GM12878 (cell line): Measurements from ENCODE around the gene ADAMTS14. TPM values are rescaled to one million over a fixed set of nuclear protein-coding genes. Genes with fewer than 3 reads are reported as not detected.

Experiments used
- ATAC-seq: fragments of 200-7000 bp; cut with Tn5 transposase; 3 replicates; pipeline ENCODE4 v1.9.1; 2020; ENCODE audit warnings: mild to moderate bottlenecking, moderate library complexity
- BruUV-seq: library from RNA; stranded (reverse); fragments of 400-500 nt; replicated peaks from 2 replicates; lab custom pipeline; 2021; lab: Mats Ljungman, UMichigan
- CTCF ChIA-PET: fragments of 300-600 bp; sonication (Branson Sonifier 250); formaldehyde crosslinking; extraction: SDS; loops from one replicate; lab custom pipeline; 2021; ENCODE audit warnings: inconsistent platforms; lab: Yijun Ruan, JAX
- POLR2A ChIA-PET: fragments of 350-600 bp; formaldehyde crosslinking; extraction: SDS; loops from one replicate; lab custom pipeline; 2021; ENCODE audit warnings: inconsistent platforms; lab: Charles Lee
- RAD21 ChIA-PET: fragments of 300-600 bp; sonication (Branson Sonifier 250); formaldehyde crosslinking; loops from one replicate; lab custom pipeline; 2023; ENCODE audit warnings: antibody characterized with exemption; ENCODE audit not compliant: unreplicated experiment; lab: Charles Lee
- SMC1A ChIA-PET: fragments of 300-600 bp; sonication (Branson Sonifier 250); formaldehyde crosslinking; loops from one replicate; lab custom pipeline; 2023; ENCODE audit not compliant: unreplicated experiment, uncharacterized antibody; lab: Charles Lee
- DNase-seq: peaks from one replicate; pipeline ENCODE4 v3.0.0-alpha.2; 2011; ENCODE audit warnings: low read depth, low spot score
- FAIRE-seq: peaks from 3 replicates; lab custom pipeline; 2011; peaks lifted over from hg19 to GRCh38; lab: Jason Lieb, UNC
- H2AFZ ChIP-seq: 2 replicates; pipeline ENCODE4 v1.6.0; 2011; ENCODE audit warnings: low read depth, low read length, control low read depth; ENCODE audit not compliant: control insufficient read depth
- H3K27ac ChIP-seq: 2 replicates; pipeline ENCODE4 v1.5.1; 2011; ENCODE audit warnings: control low read depth; ENCODE audit not compliant: control insufficient read depth, insufficient read depth
- H3K27me3 ChIP-seq, 2 experiments: replicated peaks in 1 of 2; 2 replicates each; pipeline versions ENCODE4 v1.6.0 to v1.6.1; 2011; ENCODE audit warnings: low read length in 1 of 2; ENCODE audit not compliant: control insufficient read depth in 2 of 2, insufficient read depth in 2 of 2
- H3K36me3 ChIP-seq, 2 experiments: 2 replicates each; pipeline ENCODE4 v1.5.1; 2011; ENCODE audit warnings: low read length in 1 of 2; ENCODE audit not compliant: control insufficient read depth in 2 of 2, insufficient read depth in 2 of 2
- H3K4me1 ChIP-seq: 2 replicates; pipeline ENCODE4 v1.6.1; 2011; ENCODE audit warnings: mild to moderate bottlenecking, low read length, moderate library complexity, mixed read lengths; ENCODE audit not compliant: control insufficient read depth, insufficient read depth
- H3K4me2 ChIP-seq: 2 replicates; pipeline ENCODE4 v1.6.0; 2011; ENCODE audit warnings: control low read depth; ENCODE audit not compliant: control insufficient read depth, insufficient read depth
- H3K4me3 ChIP-seq: fragments of 200-600 bp; sonication (generic); 2 replicates; pipeline ENCODE4 v1.5.1; 2016
- H3K79me2 ChIP-seq: 2 replicates; pipeline ENCODE4 v1.6.0; 2011; ENCODE audit warnings: low read length; ENCODE audit not compliant: control insufficient read depth, insufficient read depth
- H3K9ac ChIP-seq: 2 replicates; pipeline ENCODE4 v1.8.0; 2011; ENCODE audit warnings: low read length, control low read depth, mixed read lengths; ENCODE audit not compliant: control insufficient read depth, insufficient read depth
- H3K9me3 ChIP-seq: replicated peaks from 3 replicates; pipeline ENCODE4 v1.5.1; 2011; ENCODE audit warnings: mild to moderate bottlenecking, low read length; ENCODE audit not compliant: control insufficient read depth, insufficient read depth
- H4K20me1 ChIP-seq: 2 replicates; pipeline ENCODE4 v1.6.0; 2011; ENCODE audit not compliant: control insufficient read depth, insufficient read depth
- BCL3 ChIP-seq: IDR thresholded peaks from 2 replicates; pipeline ENCODE4 v1.6.1; 2011; ENCODE audit warnings: borderline replicate concordance, low read depth, mild to moderate bottlenecking, moderate library complexity, low read length; ENCODE audit not compliant: insufficient read depth, poor library complexity, severe bottlenecking
- CEBPZ ChIP-seq: fragments of 150-350 bp; IDR thresholded peaks from 2 replicates; pipeline ENCODE4 v1.6.1; 2016; ENCODE audit warnings: low read depth, low read length
- CHD1 ChIP-seq: IDR thresholded peaks from 2 replicates; pipeline ENCODE4 v1.6.1; 2012; ENCODE audit warnings: low read depth, low read length, improper control_type of control experiment
- CHD4 ChIP-seq: fragments of 200-600 bp; sonication (generic); IDR thresholded peaks from 2 replicates; pipeline ENCODE4 v1.6.1; 2016; ENCODE audit warnings: mild to moderate bottlenecking
- JUND ChIP-seq: IDR thresholded peaks from 2 replicates; pipeline ENCODE4 v1.6.1; 2012; ENCODE audit warnings: low read depth, mild to moderate bottlenecking, low read length, improper control_type of control experiment, moderate library complexity
- KDM1A ChIP-seq: fragments of 200-600 bp; sonication (generic); IDR thresholded peaks from 2 replicates; pipeline ENCODE4 v1.6.1; 2016; ENCODE audit warnings: borderline replicate concordance
- KLF5 ChIP-seq: fragments of 450-650 bp; IDR thresholded peaks from 2 replicates; pipeline ENCODE4 v1.6.1; 2014; ENCODE audit warnings: mild to moderate bottlenecking; ENCODE audit not compliant: partially characterized antibody
- PAX5 ChIP-seq: IDR thresholded peaks from 2 replicates; pipeline ENCODE4 v1.6.1; 2011; ENCODE audit warnings: low read depth, low read length, borderline replicate concordance
- POLR2AphosphoS2 ChIP-seq: IDR thresholded peaks from 2 replicates; pipeline ENCODE4 v1.6.1; 2011; ENCODE audit warnings: low read depth, mild to moderate bottlenecking, low read length, improper control_type of control experiment, moderate library complexity
- WRNIP1 ChIP-seq: IDR thresholded peaks from 2 replicates; pipeline ENCODE4 v1.6.1; 2011; ENCODE audit warnings: low read depth, low read length, improper control_type of control experiment, borderline replicate concordance
- WGBS: methylation state at CpG from one replicate; pipeline ENCODE4 v1.1.6; 2016; ENCODE audit warnings: low lambda C conversion rate; ENCODE audit not compliant: insufficient replicate concordance, insufficient coverage; ENCODE audit errors: missing lambda C conversion rate; 5-methylcytosine and 5-hydroxymethylcytosine counted together
- in situ Hi-C: fragments of 300-500 bp; cut with MboI; formaldehyde crosslinking; loops from 9 replicates; pipeline ENCODE4 v1.14.3; 2018; ENCODE audit warnings: mixed read lengths
- intact Hi-C: fragments of 100-400 bp; cut with micrococcal nuclease; formaldehyde crosslinking; loops from one replicate; pipeline ENCODE4 v1.14.2; 2022; ENCODE audit not compliant: unreplicated experiment
- polyA plus RNA-seq, 11 experiments: library from polyadenylated mRNA; depleted of rRNA in 4 of 11; unstranded in 6 of 11; stranded (reverse) in 5 of 11; fragments of >200 nt; fragmentation: Nextera tagmentation in 4 of 11; fragmentation: Illumina TruSeq in 1 of 11; extraction: Ambion mirVana in 4 of 11; extraction: Trizol in 1 of 11; gene quantifications; 1 replicate in 1 of 11; 2 replicates in 10 of 11; pipeline versions ENCODE4 v1.2.1 to v1.2.3, GENCODE V29; 2011 to 2016; ENCODE audit warnings: inconsistent platforms in 2 of 11, missing spikeins in 2 of 11, low read depth in 1 of 11
- total RNA-seq, 4 experiments: library from RNA; depleted of rRNA in 3 of 4; stranded (reverse); fragments of >200 nt in 3 of 4; fragmentation: Illumina TruSeq in 1 of 4; extraction: Trizol in 1 of 4; gene quantifications; 2 replicates each; pipeline versions ENCODE4 v1.2.1 to v1.2.3, GENCODE V29; 2013 to 2021
- TF ChIP-seq, protein P1 (sequence below): IDR thresholded peaks from 2 replicates; pipeline ENCODE4 v1.6.1; 2011; ENCODE audit warnings: low read depth, low read length, improper control_type of control experiment, borderline replicate concordance

ADAMTS14 gene
- total and polyA plus RNA-seq, 10 of the 15 experiments (the other 5 are each of a cell fraction or from before 2014, with no cell fraction given): 0.03 to 0.05 TPM; not detected in 8

GRCh38 chr10:70650718-70651117 is 21.6 kb upstream of the ADAMTS14 start (continued):
- TF ChIP-seq BCL3 (no peak), CHD1 (no peak), PAX5 (no peak), WRNIP1 (no peak), CHD4 (no peak)
- TF ChIP-seq, all 136 proteins: peak for 0

DNA sequence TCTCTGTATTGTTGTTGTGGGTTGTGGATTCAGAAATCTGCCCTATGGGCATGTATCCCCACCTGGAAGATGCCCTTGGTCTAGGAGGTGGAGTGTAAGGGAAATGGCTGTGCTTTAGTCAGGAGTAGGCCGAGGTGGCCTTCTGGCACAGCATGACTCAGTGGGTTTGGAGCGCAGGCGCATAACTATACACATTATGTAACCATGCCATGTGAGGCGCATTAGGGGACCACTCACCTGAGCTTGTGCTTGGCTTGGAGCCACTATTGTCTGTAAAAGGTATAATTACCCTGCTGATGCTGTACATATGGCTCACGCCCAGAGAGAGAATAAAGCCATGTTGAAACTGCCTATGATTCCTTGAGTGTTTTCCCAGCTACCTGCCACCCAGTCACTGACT is 20.6 kb upstream of the ADAMTS14 start:
- CTCF ChIA-PET: no interaction called here

More for the DNA sequence above, 20.6 kb upstream of the ADAMTS14 start:
- RAD21 ChIA-PET: no interaction called here
- SMC1A ChIA-PET: no interaction called here
- no peak overlapping the region for H3K27ac ChIP-seq
- ATAC-seq: no peak
- DNase-seq: no peak
- no peak overlapping the region for H3K9ac ChIP-seq
- H3K4me1 ChIP-seq: peaks cover 9% of the 10 kb centered on the region
- POLR2A ChIA-PET: no interaction called here
- H2AFZ ChIP-seq: no peak overlapping the region
- no peaks in the 10 kb centered on the region for H4K20me1 ChIP-seq
- WGBS: 71% methylated on average over 5 of the region's 5 CpGs
- H3K4me2 ChIP-seq: no peak overlapping the region
- peaks cover 22% of the 10 kb centered on the region for H3K9me3 ChIP-seq
- no TSS peak for BruUV-seq
- H3K79me2 ChIP-seq: no peaks in the 10 kb centered on the region
- no peak overlapping the region for H3K4me3 ChIP-seq
- H3K36me3 ChIP-seq: no peaks in the 10 kb centered on the region
- no peak for FAIRE-seq
- H3K27me3 ChIP-seq: no peaks in the 10 kb centered on the region; a peak in 1 of 4 replicates
- intact Hi-C loops (no loop called here), in situ Hi-C loops (no loop called here)
- TF ChIP-seq, protein P1, sequence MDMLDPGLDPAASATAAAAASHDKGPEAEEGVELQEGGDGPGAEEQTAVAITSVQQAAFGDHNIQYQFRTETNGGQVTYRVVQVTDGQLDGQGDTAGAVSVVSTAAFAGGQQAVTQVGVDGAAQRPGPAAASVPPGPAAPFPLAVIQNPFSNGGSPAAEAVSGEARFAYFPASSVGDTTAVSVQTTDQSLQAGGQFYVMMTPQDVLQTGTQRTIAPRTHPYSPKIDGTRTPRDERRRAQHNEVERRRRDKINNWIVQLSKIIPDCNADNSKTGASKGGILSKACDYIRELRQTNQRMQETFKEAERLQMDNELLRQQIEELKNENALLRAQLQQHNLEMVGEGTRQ: no peak
- TF ChIP-seq CHD4: no peak
- TF ChIP-seq CEBPZ: peak; percentile 47; the same call in 1 of the 2 replicates
- TF ChIP-seq JUND: no peak
- TF ChIP-seq POLR2AphosphoS2: no peak
- no peak for TF ChIP-seq KLF5
- no peak for TF ChIP-seq KDM1A
